ENCODE data around the gene FLOT1. TPM values are rescaled to one million over a fixed set of nuclear protein-coding genes. Genes with fewer than 3 reads are reported as not detected.
A peak's percentile ranks its signal among the peaks of the same experiment; 100 is the strongest.

FLOT1 gene
- total and polyA plus RNA-seq, 2 of the 13 experiments (the other 11 are each of a cell fraction or from before 2014, with no cell fraction given): 82.3 to 130 TPM

DNA sequence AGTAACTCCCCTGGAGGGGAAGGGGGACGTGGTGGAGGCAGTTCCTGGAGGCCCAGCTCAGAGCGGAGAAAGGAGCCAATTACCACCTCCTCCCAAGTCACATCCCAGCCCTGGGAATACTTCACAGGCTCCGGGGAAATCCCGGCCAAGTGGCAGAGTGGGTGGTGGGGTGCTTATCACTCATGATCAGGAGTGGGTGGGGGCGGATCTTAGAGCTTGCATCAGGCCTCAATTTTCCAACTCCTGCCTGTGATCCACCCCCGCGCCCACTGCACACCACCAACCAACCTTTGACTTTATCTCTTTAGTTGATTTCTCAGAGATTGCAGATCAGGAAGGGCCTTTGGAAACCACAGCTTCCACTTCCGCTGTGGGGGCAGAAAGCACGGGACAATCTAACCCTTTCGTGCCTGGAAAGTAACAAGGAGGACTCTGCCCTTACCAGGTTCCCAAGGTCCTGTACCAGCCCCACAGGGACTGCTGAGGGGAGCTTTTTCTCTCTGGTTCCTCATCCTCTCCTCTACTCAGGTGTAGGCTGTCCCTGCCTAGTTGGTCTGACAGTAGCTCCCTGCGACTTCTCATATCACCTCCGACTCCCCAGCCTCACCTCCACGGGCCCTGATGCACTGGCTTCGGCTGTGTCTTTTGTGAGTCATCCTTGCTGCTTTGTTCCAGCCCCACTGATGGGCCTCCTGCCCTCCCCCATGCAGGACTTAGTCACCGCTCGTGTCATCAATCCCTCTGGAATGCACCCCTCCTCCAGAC, 26.8 kb upstream of the FLOT1 start (continued):
- TF ChIP-seq, protein P1, sequence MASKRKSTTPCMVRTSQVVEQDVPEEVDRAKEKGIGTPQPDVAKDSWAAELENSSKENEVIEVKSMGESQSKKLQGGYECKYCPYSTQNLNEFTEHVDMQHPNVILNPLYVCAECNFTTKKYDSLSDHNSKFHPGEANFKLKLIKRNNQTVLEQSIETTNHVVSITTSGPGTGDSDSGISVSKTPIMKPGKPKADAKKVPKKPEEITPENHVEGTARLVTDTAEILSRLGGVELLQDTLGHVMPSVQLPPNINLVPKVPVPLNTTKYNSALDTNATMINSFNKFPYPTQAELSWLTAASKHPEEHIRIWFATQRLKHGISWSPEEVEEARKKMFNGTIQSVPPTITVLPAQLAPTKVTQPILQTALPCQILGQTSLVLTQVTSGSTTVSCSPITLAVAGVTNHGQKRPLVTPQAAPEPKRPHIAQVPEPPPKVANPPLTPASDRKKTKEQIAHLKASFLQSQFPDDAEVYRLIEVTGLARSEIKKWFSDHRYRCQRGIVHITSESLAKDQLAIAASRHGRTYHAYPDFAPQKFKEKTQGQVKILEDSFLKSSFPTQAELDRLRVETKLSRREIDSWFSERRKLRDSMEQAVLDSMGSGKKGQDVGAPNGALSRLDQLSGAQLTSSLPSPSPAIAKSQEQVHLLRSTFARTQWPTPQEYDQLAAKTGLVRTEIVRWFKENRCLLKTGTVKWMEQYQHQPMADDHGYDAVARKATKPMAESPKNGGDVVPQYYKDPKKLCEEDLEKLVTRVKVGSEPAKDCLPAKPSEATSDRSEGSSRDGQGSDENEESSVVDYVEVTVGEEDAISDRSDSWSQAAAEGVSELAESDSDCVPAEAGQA (IDR thresholded peaks at IDR 0.05; ENCODE audit: low read depth): peak; percentile 75
- TF ChIP-seq, protein P1 (CRISPR knock-in tag; IDR thresholded peaks at IDR 0.05; ENCODE audit: borderline replicate concordance): no peak
- TF ChIP-seq HNF4G (IDR thresholded peaks at IDR 0.05; ENCODE audit: borderline replicate concordance, low read depth, low read length) (peak; percentile 74), HNF4G (CRISPR knock-in tag; IDR thresholded peaks at IDR 0.05; ENCODE audit: borderline replicate concordance, low read depth) (no peak; the same call in 1 of the 2 replicates), LCORL (IDR thresholded peaks at IDR 0.05) (no peak; the same call in 1 of the 2 replicates), LCORL (CRISPR knock-in tag; IDR thresholded peaks at IDR 0.05) (peak; percentile 96), ZNF260 (CRISPR knock-in tag; IDR thresholded peaks at IDR 0.05; ENCODE audit: borderline replicate concordance, low read depth) (no peak), ZNF570 (CRISPR knock-in tag; IDR thresholded peaks at IDR 0.05; ENCODE audit: borderline replicate concordance) (no peak), ZNF569 (CRISPR knock-in tag; IDR thresholded peaks at IDR 0.05; ENCODE audit: borderline replicate concordance) (peak; percentile 72; the same call in 1 of the 2 replicates), WIZ (CRISPR knock-in tag; IDR thresholded peaks at IDR 0.05) (no peak), HCFC1 (IDR thresholded peaks at IDR 0.05; ENCODE audit: low read depth, low read length) (no peak), PLSCR1 (CRISPR knock-in tag; IDR thresholded peaks at IDR 0.05; ENCODE audit: borderline replicate concordance) (no peak), MLLT10 (CRISPR knock-in tag; IDR thresholded peaks at IDR 0.05) (no peak), ZNF383 (CRISPR knock-in tag; IDR thresholded peaks at IDR 0.05; ENCODE audit: borderline replicate concordance) (no peak), ZSCAN25 (CRISPR knock-in tag; IDR thresholded peaks at IDR 0.05) (peak; percentile 85), HMGXB3 (CRISPR knock-in tag; IDR thresholded peaks at IDR 0.05; ENCODE audit: borderline replicate concordance) (peak; percentile 52; the same call in 1 of the 2 replicates)
- TF ChIP-seq, protein P2, sequence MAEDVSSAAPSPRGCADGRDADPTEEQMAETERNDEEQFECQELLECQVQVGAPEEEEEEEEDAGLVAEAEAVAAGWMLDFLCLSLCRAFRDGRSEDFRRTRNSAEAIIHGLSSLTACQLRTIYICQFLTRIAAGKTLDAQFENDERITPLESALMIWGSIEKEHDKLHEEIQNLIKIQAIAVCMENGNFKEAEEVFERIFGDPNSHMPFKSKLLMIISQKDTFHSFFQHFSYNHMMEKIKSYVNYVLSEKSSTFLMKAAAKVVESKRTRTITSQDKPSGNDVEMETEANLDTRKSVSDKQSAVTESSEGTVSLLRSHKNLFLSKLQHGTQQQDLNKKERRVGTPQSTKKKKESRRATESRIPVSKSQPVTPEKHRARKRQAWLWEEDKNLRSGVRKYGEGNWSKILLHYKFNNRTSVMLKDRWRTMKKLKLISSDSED (CRISPR knock-in tag; IDR thresholded peaks at IDR 0.05): no peak
